GM19395 (cell line): Measurements from ENCODE around the gene PDE8A.
"Not testable (repeated sequence)": the region's sequence is repeated elsewhere in the genome, so short reads cannot be mapped to it uniquely, and the experiment has no call there.

ENCODE experiments used
- ATAC-seq: cut with Tn5 transposase; IDR thresholded peaks from one replicate; pipeline ENCODE4 v1.9.1; 2021; ENCODE audit warnings: mild to moderate bottlenecking, moderate library complexity; ENCODE audit not compliant: unreplicated experiment

Gene PDE8A

DNA sequence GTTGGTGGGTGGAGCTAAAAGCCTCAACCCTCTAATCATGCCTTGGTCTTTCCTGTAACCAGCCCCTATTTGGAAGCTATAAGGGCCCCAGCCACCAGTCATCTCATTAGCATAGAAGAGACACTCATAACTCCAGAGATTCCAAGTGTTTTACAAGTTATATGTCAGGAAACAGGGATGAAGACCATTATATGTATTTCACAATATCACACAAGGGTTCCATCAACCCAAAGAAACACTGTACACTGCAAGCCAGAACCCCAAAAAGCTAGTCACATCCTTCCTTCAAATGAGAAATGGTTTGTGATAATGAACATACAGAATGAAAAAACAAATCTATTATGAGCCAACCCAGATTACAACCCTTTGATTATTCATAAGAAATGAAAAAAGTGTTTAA, 175.7 kb downstream of the PDE8A start:
- ATAC-seq = no peak

DNA sequence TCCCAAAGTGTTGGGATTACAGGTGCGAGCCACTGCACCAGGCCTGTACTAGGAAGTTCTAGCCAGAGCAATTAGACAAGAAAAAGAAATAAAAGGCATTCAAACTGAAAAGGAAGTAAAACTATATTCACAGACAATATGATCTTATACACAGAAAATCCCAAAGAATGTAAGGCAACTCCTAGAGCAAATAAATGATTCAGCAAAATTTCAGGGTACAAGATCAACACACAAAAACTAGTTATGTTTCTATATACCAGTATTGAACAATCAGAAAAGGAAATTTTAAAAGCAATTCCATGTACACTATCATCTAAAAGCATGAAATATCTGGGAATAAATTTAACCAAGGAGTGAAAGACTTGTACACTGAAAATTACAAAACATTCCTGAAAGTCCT, 180.6 kb downstream of the PDE8A start:
- ATAC-seq = no peak

DNA sequence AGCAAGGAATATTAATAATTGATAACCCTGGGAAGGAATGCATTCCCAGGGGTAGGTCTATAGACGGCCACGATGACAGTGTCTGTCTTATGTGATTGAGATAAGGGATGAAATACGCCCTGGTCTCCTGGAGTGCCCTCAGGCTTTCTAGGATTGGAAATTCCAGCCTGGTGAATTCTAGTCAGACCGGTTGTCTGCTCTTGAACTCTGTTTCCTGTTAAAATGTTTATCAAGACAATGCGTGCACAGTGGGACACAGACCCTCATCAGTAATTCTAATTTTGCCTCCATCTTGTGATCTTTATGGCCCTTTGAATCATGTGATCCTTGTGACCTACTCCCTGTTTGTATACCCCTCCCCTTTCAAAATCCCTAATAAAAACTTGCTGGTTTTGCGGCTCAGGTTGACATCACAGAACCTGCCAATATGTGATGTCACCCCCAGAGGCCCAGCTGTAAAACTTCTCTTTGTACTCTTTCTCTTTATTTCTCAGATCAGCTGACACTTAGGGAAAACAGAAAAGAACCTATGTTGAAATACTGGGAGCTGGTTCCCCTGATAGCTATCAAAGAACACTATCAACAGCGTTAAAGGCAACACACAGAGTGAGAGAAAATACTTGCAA, 183.3 kb downstream of the PDE8A start:
- no peak for ATAC-seq

GRCh38 chr15:85167568-85167967, 185.9 kb downstream of the PDE8A start:
- no peak for ATAC-seq

DNA sequence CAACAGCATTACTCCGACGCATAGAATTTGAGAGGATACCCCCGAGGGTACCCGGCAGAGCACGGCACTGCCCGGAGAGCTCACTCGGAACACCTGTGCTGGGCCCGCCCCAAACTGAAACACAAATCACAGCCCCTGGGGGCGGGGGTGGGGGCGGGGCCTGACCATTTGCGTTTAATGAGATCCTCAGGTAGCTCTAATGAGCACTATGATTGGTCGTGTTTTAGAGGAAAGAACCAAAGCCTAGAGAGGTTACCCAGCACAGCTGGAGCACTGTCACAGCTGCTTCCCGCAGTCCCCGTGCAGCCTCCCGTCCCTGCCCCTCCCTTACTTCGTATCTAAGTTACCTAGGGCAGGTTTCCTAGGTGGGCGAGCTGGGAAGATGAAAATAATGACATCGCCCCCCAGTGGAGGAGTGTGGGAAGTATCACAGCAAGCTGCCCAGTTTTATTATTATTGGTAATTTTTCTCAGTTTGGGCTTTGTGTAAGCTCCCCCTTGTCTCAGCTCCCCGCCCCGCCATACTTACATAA, 187.1 kb downstream of the PDE8A start:
- no peak for ATAC-seq

DNA sequence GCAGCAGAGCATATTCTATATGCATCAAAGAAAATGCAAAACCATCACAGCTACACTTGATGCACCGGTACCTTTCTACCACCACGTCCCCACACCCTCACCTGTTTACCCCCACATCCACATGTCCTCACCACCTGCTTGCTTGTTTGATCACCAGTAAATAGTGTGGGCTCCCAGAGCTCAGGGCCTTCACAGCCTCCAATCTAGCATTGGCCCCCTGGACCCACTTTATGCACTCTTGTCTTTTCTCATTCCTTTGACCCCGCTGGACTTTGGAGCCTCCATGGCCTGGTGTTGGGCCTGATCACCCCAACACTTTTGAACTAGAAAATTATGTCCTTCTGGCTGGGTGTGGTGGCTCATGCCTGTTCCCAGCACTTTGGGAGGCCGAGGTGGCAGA, 190.1 kb downstream of the PDE8A start:
- no peak for ATAC-seq

GRCh38 chr15:85172846-85173490, 191.3 kb downstream of the PDE8A start:
- ATAC-seq = no peak

DNA sequence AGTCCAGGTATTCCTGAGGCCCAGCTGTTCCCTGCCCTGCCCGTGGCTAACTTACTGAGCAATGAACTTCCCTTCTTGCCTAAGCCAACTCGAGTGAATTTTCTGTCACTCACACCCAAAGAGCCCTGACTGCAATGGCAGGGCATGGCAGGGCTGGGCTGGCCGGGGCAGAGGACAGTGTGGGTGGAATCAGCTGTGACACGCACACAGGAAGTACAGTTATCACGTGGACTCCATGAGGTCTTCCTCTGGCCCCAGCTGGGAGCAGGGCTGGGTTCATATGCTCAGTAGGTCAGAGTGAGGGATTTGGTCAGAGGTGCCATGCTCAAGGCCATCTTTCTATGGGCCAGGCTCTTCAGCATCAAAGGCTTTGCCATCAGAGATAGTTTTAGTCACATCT, 192.0 kb downstream of the PDE8A start:
- not testable (repeated sequence) for ATAC-seq

DNA sequence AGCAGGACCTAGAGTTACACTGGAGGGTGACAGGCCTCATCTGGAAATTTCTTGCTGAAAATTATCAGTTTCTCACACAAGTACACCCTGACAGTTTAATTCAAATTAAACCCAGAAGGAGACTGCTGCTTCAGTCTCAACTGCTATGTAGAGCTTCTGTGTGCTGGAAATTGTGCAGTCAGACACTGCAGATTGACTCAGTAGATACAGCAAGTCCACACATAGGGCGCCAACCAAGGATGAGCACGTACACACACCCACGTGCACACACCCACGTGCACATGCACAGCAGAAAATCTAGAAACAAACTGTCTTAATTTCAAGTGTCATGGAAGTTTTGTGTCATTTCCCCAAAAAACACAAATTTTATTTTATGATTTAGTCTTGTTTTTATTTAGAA, 192.9 kb downstream of the PDE8A start:
- no peak for ATAC-seq

DNA sequence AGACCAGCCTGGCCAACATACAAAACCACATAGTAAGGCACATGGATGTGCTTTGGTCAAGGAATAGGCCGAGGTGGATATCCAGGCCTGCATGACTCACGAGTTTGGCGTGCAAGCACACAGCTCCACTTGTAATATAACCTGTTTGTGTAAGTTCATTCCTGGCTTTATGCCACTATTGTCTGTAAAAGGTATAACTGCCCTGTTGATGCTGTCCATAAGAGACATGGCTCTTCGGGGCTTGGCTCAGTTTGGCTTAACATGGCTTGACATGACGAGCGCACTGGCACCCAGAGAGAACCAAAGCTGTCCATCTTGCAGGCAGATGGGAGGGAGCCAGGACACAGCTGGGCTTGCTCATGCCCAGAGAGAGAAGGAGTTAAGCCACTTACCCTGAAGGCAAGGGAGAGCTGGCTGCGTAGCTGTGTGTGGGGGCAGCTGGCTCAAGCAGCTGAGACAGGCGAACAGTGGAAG, 195.4 kb downstream of the PDE8A start:
- ATAC-seq = not testable (repeated sequence)

- no peak for ATAC-seq
These were observed 196.7 kb downstream of the PDE8A start for GRCh38 chr15:85178308-85178707.

GRCh38 chr15:85179700-85180099, 198.0 kb downstream of the PDE8A start:
- no peak for ATAC-seq

DNA sequence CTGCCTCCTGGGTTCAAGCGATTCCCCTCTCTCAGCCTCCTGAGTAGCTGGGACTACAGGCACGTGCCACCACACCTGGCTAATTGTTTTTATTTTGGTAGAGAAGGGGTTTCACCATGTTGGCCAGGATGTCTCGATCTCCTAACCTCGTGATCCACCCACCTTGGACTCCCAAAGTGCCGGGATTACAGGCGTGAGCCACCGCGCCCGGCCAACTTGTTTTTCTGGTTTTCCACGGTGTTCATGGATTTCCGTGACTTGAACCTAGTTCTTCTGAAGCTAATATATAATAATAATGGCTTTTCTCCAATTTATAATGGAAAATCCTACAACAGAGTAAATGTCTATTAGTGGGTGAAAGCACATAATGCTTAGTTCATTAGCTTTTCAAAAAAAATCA, 203.7 kb downstream of the PDE8A start:
- ATAC-seq = not testable (repeated sequence)

DNA sequence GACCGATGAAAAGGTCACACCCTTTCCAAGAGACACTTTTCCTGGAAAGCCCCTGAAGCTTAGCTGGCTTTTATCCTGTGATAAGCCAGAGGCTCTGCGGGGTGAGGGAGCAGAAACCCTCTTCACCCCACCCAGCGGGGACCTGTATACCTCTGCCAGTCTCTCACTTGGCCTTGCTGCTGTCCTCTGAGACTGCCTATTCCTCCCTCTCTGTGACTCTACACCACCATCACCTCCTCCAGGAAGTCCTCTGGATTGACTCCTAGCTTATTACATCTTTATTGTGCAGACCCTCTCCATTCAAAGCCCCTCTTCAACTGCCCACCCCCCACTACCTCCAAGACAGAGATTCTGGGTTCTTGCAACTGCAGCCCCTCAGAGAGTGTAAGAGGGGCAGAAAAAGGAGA, 206.5 kb downstream of the PDE8A start:
- ATAC-seq = not testable (repeated sequence)
